OCI-LY7 (cell line): Measurements from ENCODE around the gene ARHGAP40. TPM values are rescaled to one million over a fixed set of nuclear protein-coding genes. Genes with fewer than 3 reads are reported as not detected.

Experiments
- BruUV-seq: library from RNA; stranded (reverse); fragments of 400-500 nt; replicated peaks from 2 replicates; lab custom pipeline; 2021; lab: Mats Ljungman, UMichigan
- CTCF ChIA-PET: fragments of 300-600 bp; sonication (Branson Sonifier 250); formaldehyde crosslinking; loops from one replicate; lab custom pipeline; 2022; ENCODE audit warnings: antibody characterized with exemption; ENCODE audit not compliant: unreplicated experiment; lab: Charles Lee
- POLR2A ChIA-PET: fragments of 300-600 bp; sonication (Branson Sonifier 250); formaldehyde crosslinking; loops from one replicate; lab custom pipeline; 2022; ENCODE audit warnings: antibody characterized with exemption; lab: Charles Lee
- DNase-seq: peaks from one replicate; pipeline ENCODE4 v3.0.0-alpha.2; 2015; ENCODE audit warnings: low spot score
- H2AFZ ChIP-seq: fragments of 200-600 bp; sonication (generic), shearing (Covaris generic); 2 replicates; pipeline ENCODE4 v1.6.1; 2014; ENCODE audit warnings: mild to moderate bottlenecking, antibody characterized with exemption, low read length, moderate library complexity
- H3K27ac ChIP-seq: fragments of 200-600 bp; sonication (generic); 2 replicates; pipeline ENCODE4 v1.5.1; 2014; ENCODE audit warnings: mixed run types, low read depth, mild to moderate bottlenecking, moderate library complexity, low read length, inconsistent platforms; ENCODE audit not compliant: poor library complexity, severe bottlenecking
- H3K36me3 ChIP-seq: fragments of 200-600 bp; sonication (generic); 2 replicates; pipeline ENCODE4 v1.6.1; 2014; ENCODE audit warnings: mild to moderate bottlenecking, antibody characterized with exemption, low read length, moderate library complexity, mixed read lengths; ENCODE audit not compliant: insufficient read depth
- H3K4me1 ChIP-seq: fragments of 200-600 bp; sonication (generic); 2 replicates; pipeline ENCODE4 v1.5.1; 2014; ENCODE audit warnings: mild to moderate bottlenecking, low read length; ENCODE audit not compliant: insufficient read depth, poor library complexity, severe bottlenecking
- H3K4me2 ChIP-seq: fragments of 200-600 bp; sonication (generic); 2 replicates; pipeline ENCODE4 v1.6.1; 2014; ENCODE audit warnings: mild to moderate bottlenecking, low read length
- H3K4me3 ChIP-seq: fragments of 200-600 bp; sonication (generic); 2 replicates; pipeline ENCODE4 v1.5.1; 2014; ENCODE audit warnings: mild to moderate bottlenecking, low read depth, low read length; ENCODE audit not compliant: poor library complexity, severe bottlenecking
- H3K79me2 ChIP-seq: fragments of 200-600 bp; sonication (generic); 2 replicates; pipeline ENCODE4 v1.6.1; 2016; ENCODE audit warnings: low read depth, mild to moderate bottlenecking, low read length, moderate library complexity, mixed read lengths; ENCODE audit not compliant: insufficient read depth
- H3K9me2 ChIP-seq: fragments of 200-600 bp; sonication (generic); 2 replicates; pipeline ENCODE4 v1.6.1; 2016; ENCODE audit warnings: mild to moderate bottlenecking, low read length, mixed read lengths; ENCODE audit not compliant: insufficient read depth
- H3K9me3 ChIP-seq: fragments of 200-600 bp; sonication (generic); 2 replicates; pipeline ENCODE4 v1.6.1; 2014; ENCODE audit warnings: mild to moderate bottlenecking, mixed run types, low read length, mixed read lengths
- H4K20me1 ChIP-seq: fragments of 200-600 bp; sonication (generic); 2 replicates; pipeline ENCODE4 v1.6.1; 2014; ENCODE audit warnings: mild to moderate bottlenecking, antibody characterized with exemption, low read length, moderate library complexity, mixed read lengths; ENCODE audit not compliant: insufficient read depth
- CTCF ChIP-seq: fragments of 200-600 bp; sonication (generic); conservative IDR thresholded peaks from 2 replicates; pipeline ENCODE4 v1.5.1; 2014; ENCODE audit warnings: mild to moderate bottlenecking, antibody characterized with exemption, low read length, moderate library complexity, mixed read lengths
- EZH2phosphoT487 ChIP-seq: fragments of 200-600 bp; sonication (generic); IDR thresholded peaks from 2 replicates; pipeline ENCODE4 v1.6.1; 2018; ENCODE audit warnings: low read depth, borderline replicate concordance, mild to moderate bottlenecking, mixed run types, antibody characterized with exemption, low read length, moderate library complexity, mixed read lengths
- intact Hi-C: fragments of 100-400 bp; cut with micrococcal nuclease; formaldehyde crosslinking; loops from one replicate; pipeline ENCODE4 v1.10.0; 2022; ENCODE audit not compliant: unreplicated experiment
- total RNA-seq, 2 experiments: library from RNA; depleted of rRNA in 1 of 2; stranded (reverse); fragments of >200 nt in 1 of 2; shearing (Covaris generic) in 1 of 2; gene quantifications; 2 replicates each; pipeline ENCODE4 v1.2.3, GENCODE V29; 2014 to 2022

Gene ARHGAP40
- total RNA-seq, 2 experiments from 2014 or later: not detected

DNA sequence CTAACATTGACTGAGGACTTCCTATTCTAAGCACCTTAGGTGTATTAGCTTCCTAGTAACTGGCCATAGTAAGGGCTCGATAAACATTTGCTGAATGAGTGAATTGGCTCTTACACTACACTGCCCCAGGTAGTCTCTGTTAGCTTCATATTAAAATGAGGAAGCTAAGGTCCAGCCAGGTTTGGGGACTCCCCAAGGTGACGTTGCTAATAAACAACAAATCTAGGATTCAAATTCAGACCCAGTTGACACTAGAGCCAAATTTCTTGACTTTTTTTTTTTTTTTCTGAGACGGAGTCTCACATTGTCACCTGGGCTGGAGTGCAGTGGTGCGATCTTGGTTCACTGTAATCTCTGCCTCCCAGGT, 16.2 kb downstream of the ARHGAP40 start:
- POLR2A ChIA-PET: interaction anchor here (0.7 kb wide), 1 partner anchor 127 kb away, joined by 4 read pairs; no protein-coding TSS in a partner anchor
- Histone ChIP-seq H3K79me2 (no peaks in the 10 kb centered on the region), H3K4me2 (no peak overlapping the region), H3K36me3 (no peaks in the 10 kb centered on the region), H4K20me1 (no peaks in the 10 kb centered on the region), H3K4me1 (no peaks in the 10 kb centered on the region), H3K9me3 (no peaks in the 10 kb centered on the region), H3K9me2 (no peaks in the 10 kb centered on the region), H3K27ac (no peak overlapping the region), H3K4me3 (no peak overlapping the region), H2AFZ (no peak overlapping the region)
- TF ChIP-seq CTCF (no peak), EZH2phosphoT487 (no peak)
- intact Hi-C loops: no loop called here
- CTCF ChIA-PET: no interaction called here
- no TSS peak for BruUV-seq
- DNase-seq: no peak

DNA sequence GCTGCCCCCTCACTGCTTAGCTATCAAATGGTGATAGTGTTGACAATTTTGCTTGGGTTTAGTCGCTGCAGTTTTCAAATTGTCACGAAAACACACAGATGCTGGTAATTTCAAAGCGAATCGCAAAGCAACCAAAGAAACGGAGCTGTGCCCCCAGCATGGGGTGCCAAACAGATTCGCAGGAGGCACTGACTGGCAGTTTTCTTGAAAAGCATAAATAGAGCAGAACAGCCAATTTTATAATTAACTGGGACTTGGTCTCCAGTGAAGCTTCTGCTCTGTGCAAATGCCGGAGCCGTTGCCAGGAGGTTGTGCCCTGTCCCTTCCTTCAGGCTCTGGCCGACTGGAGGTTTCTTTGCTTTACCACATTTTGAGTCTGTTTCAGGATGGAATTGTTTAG, 18.8 kb downstream of the ARHGAP40 start:
- H2AFZ ChIP-seq: no peak overlapping the region
- no peak overlapping the region for H3K27ac ChIP-seq
- H3K36me3 ChIP-seq: no peaks in the 10 kb centered on the region
- CTCF ChIA-PET: no interaction called here
- H3K9me2 ChIP-seq: no peaks in the 10 kb centered on the region
- no TSS peak for BruUV-seq
- intact Hi-C loops: no loop called here
- H3K9me3 ChIP-seq: no peaks in the 10 kb centered on the region
- H3K4me1 ChIP-seq: no peaks in the 10 kb centered on the region
- POLR2A ChIA-PET: interaction anchor here (0.6 to 1.4 kb wide), 2 partner anchors 10 to 19 kb away, joined by 3 to 4 read pairs; no protein-coding TSS in a partner anchor
- DNase-seq: no peak
- H4K20me1 ChIP-seq: no peaks in the 10 kb centered on the region
- no peak overlapping the region for H3K4me2 ChIP-seq
- no peak overlapping the region for H3K4me3 ChIP-seq
- no peaks in the 10 kb centered on the region for H3K79me2 ChIP-seq
- TF ChIP-seq EZH2phosphoT487 (no peak), CTCF (no peak)

DNA sequence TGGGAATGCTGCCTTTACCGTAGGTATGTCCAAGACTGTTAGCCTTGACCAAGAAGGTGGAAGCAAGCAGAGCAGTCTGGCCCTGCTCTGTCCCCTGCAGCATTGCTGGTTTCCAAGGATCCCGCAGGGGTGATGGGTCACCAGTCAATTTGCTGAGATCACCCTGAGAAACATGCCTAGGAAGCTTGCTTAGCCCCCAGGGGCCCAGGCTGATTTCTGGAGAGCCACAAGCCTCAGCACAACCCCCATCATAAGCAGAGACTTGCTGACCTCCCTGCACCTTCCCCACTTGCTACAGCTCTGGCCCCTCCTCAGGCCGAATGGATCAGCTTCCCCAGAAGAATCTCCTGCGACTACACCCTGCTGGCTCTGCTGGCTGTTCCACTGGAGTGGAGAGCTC, 21.5 kb downstream of the ARHGAP40 start:
- no peak overlapping the region for H3K27ac ChIP-seq
- no peak for TF ChIP-seq CTCF
- no peak for TF ChIP-seq EZH2phosphoT487
- no peak overlapping the region for H2AFZ ChIP-seq
- H3K36me3 ChIP-seq: no peaks in the 10 kb centered on the region
- H3K4me2 ChIP-seq: no peak overlapping the region
- intact Hi-C loops: no loop called here
- no peak overlapping the region for H3K4me3 ChIP-seq
- CTCF ChIA-PET: no interaction called here
- H3K9me3 ChIP-seq: no peaks in the 10 kb centered on the region
- H4K20me1 ChIP-seq: no peaks in the 10 kb centered on the region
- H3K4me1 ChIP-seq: no peaks in the 10 kb centered on the region
- H3K9me2 ChIP-seq: no peaks in the 10 kb centered on the region
- H3K79me2 ChIP-seq: no peaks in the 10 kb centered on the region
- POLR2A ChIA-PET: no interaction called here
- no peak for DNase-seq
- BruUV-seq: no TSS peak
